HCT116 (cell line): ENCODE data around the gene SYNPO. TPM values are rescaled to one million over a fixed set of nuclear protein-coding genes. Genes with fewer than 3 reads are reported as not detected.

Experiments used
- ATAC-seq: fragments of 200-7000 bp; cut with Tn5 transposase; 2 replicates; pipeline ENCODE4 v1.9.1; 2020; ENCODE audit warnings: mild to moderate bottlenecking, moderate library complexity
- BruUV-seq: library from RNA; stranded (reverse); fragments of 400-500 nt; replicated peaks from 2 replicates; lab custom pipeline; 2021; lab: Mats Ljungman, UMichigan
- CTCF ChIA-PET: fragments of 300-600 bp; sonication (Branson Sonifier 250); formaldehyde crosslinking; loops from one replicate; lab custom pipeline; 2021; ENCODE audit warnings: antibody characterized with exemption; lab: Charles Lee
- POLR2A ChIA-PET: fragments of 300-600, 350-600 bp; sonication (Branson Sonifier 250); formaldehyde crosslinking; loops from one replicate; lab custom pipeline; 2021; ENCODE audit warnings: antibody characterized with exemption; lab: Charles Lee
- RAD21 ChIA-PET, 2 experiments: fragments of 300-600 bp; sonication (Branson Sonifier 250); formaldehyde crosslinking; loops; one replicate each; lab custom pipeline; 2023; ENCODE audit warnings: low total read pairs in 2 of 2; ENCODE audit not compliant: uncharacterized antibody in 2 of 2, unreplicated experiment in 2 of 2, low non-redundant PET in 1 of 2; lab: Charles Lee
- DNase-seq: peaks from one replicate; pipeline ENCODE4 v3.0.0-alpha.2; 2010; ENCODE audit warnings: low read depth, low spot score
- H2AFZ ChIP-seq: fragments of 200-600 bp; shearing (Covaris generic), sonication (generic); 2 replicates; pipeline ENCODE4 v1.6.1; 2017; ENCODE audit warnings: low read depth, mixed run types, mixed read lengths, antibody characterized with exemption, low read length; ENCODE audit not compliant: poor library complexity, severe bottlenecking
- H3K27ac ChIP-seq: 2 replicates; pipeline ENCODE4 v1.5.1; 2012; ENCODE audit warnings: low read depth, low read length
- H3K27me3 ChIP-seq: fragments of 200-600 bp; sonication (generic); 2 replicates; pipeline ENCODE4 v1.6.1; 2016; ENCODE audit warnings: mixed run types, low read length, mixed read lengths; ENCODE audit not compliant: insufficient read depth
- H3K36me3 ChIP-seq, 2 experiments: fragments of 200-500 bp in 1 of 2; fragments of 200-600 bp in 1 of 2; sonication (Bioruptor generic) in 1 of 2; sonication (generic) in 1 of 2; 2 replicates each; pipeline versions ENCODE4 v1.5.1 to v1.6.1; 2014 to 2016; ENCODE audit warnings: low read length in 2 of 2, inconsistent platforms in 1 of 2, mixed read lengths in 1 of 2, mixed run types in 1 of 2; ENCODE audit not compliant: insufficient read depth in 2 of 2, control insufficient read depth in 1 of 2
- H3K4me1 ChIP-seq, 2 experiments: fragments of 200-600 bp in 1 of 2; sonication (generic) in 1 of 2; 2 replicates each; pipeline versions ENCODE4 v1.5.1 to v1.6.1; 2012 to 2017; ENCODE audit warnings: low read length in 2 of 2, inconsistent platforms in 1 of 2, mild to moderate bottlenecking in 1 of 2, mixed read lengths in 1 of 2, mixed run types in 1 of 2, moderate library complexity in 1 of 2; ENCODE audit not compliant: insufficient read depth in 2 of 2, control insufficient read depth in 1 of 2
- H3K4me2 ChIP-seq: fragments of 200-600 bp; sonication (generic); 2 replicates; pipeline ENCODE4 v1.6.1; 2017; ENCODE audit warnings: mixed run types, low read length, mixed read lengths
- H3K4me3 ChIP-seq, 2 experiments: fragments of 200-600 bp in 1 of 2; sonication (generic) in 1 of 2; replicated peaks in 1 of 2; 2 replicates each; pipeline ENCODE4 v1.5.1; 2011 to 2016; ENCODE audit warnings: low read length in 2 of 2, control low read depth in 1 of 2, low read depth in 1 of 2, mild to moderate bottlenecking in 1 of 2, mixed read lengths in 1 of 2, mixed run types in 1 of 2
- H3K79me2 ChIP-seq: fragments of 200-600 bp; sonication (generic); 2 replicates; pipeline ENCODE4 v1.6.1; 2017; ENCODE audit warnings: mild to moderate bottlenecking, mixed run types, low read length, moderate library complexity, mixed read lengths; ENCODE audit not compliant: insufficient read depth
- H3K9ac ChIP-seq: fragments of 200-600 bp; sonication (generic); 2 replicates; pipeline ENCODE4 v1.6.1; 2016; ENCODE audit warnings: low read length, mixed read lengths
- H3K9me2 ChIP-seq: fragments of 200-600 bp; sonication (generic), shearing (Covaris generic); 2 replicates; pipeline ENCODE4 v1.6.1; 2017; ENCODE audit warnings: mixed run types, mild to moderate bottlenecking, moderate library complexity; ENCODE audit not compliant: insufficient read depth
- H3K9me3 ChIP-seq, 2 experiments: fragments of 200-500 bp in 1 of 2; fragments of 200-600 bp in 1 of 2; sonication (Bioruptor generic) in 1 of 2; sonication (generic) in 1 of 2; 2 replicates each; pipeline ENCODE4 v1.6.1; 2014 to 2017; ENCODE audit warnings: low read length in 2 of 2, mixed read lengths in 2 of 2, inconsistent platforms in 1 of 2, low read depth in 1 of 2, mild to moderate bottlenecking in 1 of 2, mixed run types in 1 of 2, moderate library complexity in 1 of 2; ENCODE audit not compliant: control insufficient read depth in 1 of 2, insufficient read depth in 1 of 2
- H4K20me1 ChIP-seq: fragments of 200-600 bp; sonication (generic), shearing (Covaris generic); 2 replicates; pipeline ENCODE4 v1.6.1; 2017; ENCODE audit warnings: mixed run types, mild to moderate bottlenecking, moderate library complexity; ENCODE audit not compliant: insufficient read depth
- CBX3 ChIP-seq: IDR thresholded peaks from 2 replicates; pipeline ENCODE4 v1.6.1; 2012; ENCODE audit warnings: low read depth
- CEBPB ChIP-seq: IDR thresholded peaks from 2 replicates; pipeline ENCODE4 v1.6.1; 2012; ENCODE audit warnings: low read depth
- EGR1 ChIP-seq: IDR thresholded peaks from 2 replicates; pipeline ENCODE4 v1.6.1; 2012; ENCODE audit warnings: low read depth
- ELF1 ChIP-seq: IDR thresholded peaks from 2 replicates; pipeline ENCODE4 v1.6.1; 2012; ENCODE audit warnings: low read depth, borderline replicate concordance
- EZH2 ChIP-seq: fragments of 200-600 bp; sonication (generic); IDR thresholded peaks from 2 replicates; pipeline ENCODE4 v1.6.1; 2017; ENCODE audit warnings: antibody characterized with exemption, mixed run types
- EZH2phosphoT487 ChIP-seq: fragments of 200-600 bp; IDR thresholded peaks from 2 replicates; pipeline ENCODE4 v1.6.1; 2018; ENCODE audit warnings: antibody characterized with exemption, borderline replicate concordance
- FOSL1 ChIP-seq: IDR thresholded peaks from 2 replicates; pipeline ENCODE4 v1.6.1; 2012; ENCODE audit warnings: low read depth
- JUND ChIP-seq: IDR thresholded peaks from 2 replicates; pipeline ENCODE4 v1.6.1; 2012
- POLR2A ChIP-seq: IDR thresholded peaks from 2 replicates; pipeline ENCODE4 v1.7.0; 2011; ENCODE audit warnings: borderline replicate concordance; ENCODE audit not compliant: insufficient read depth, insufficient read length; ENCODE audit errors: extremely low read depth
- RAD21 ChIP-seq: IDR thresholded peaks from 2 replicates; pipeline ENCODE4 v1.6.1; 2012; ENCODE audit warnings: low read depth, mild to moderate bottlenecking
- SIN3A ChIP-seq: IDR thresholded peaks from 2 replicates; pipeline ENCODE4 v1.6.1; 2012; ENCODE audit warnings: low read depth
- SRF ChIP-seq: IDR thresholded peaks from 2 replicates; pipeline ENCODE4 v1.6.1; 2012; ENCODE audit warnings: low read depth
- ZFX ChIP-seq: fragments of 450-650 bp; IDR thresholded peaks from 2 replicates; pipeline ENCODE4 v1.6.1; 2017
- ZNF274 ChIP-seq: fragments of 200-500 bp; sonication (Bioruptor generic); IDR thresholded peaks from 2 replicates; pipeline ENCODE4 v1.6.1; 2014; ENCODE audit warnings: mild to moderate bottlenecking, low read depth, low read length, inconsistent platforms
- intact Hi-C: fragments of 100-400 bp; cut with micrococcal nuclease; formaldehyde crosslinking; loops from 2 replicates; pipeline ENCODE4 v1.10.0; 2022
- total RNA-seq: library from RNA; stranded (reverse); gene quantifications from one replicate; pipeline ENCODE4 v1.2.1, GENCODE V29; 2021; ENCODE audit not compliant: unreplicated experiment
- TF ChIP-seq, protein P1 (sequence below), 3 experiments: fragments of 200-600 bp in 1 of 3; sonication (generic) in 1 of 3; IDR thresholded peaks in 2 of 3; conservative IDR thresholded peaks in 1 of 3; 2 replicates each; pipeline ENCODE4 v1.5.1; 2012 to 2017; ENCODE audit warnings: low read depth in 2 of 3, low read length in 2 of 3, antibody characterized with exemption in 1 of 3, borderline replicate concordance in 1 of 3, control low read depth in 1 of 3, mild to moderate bottlenecking in 1 of 3, mixed read lengths in 1 of 3, mixed run types in 1 of 3, moderate library complexity in 1 of 3; ENCODE audit not compliant: insufficient read depth in 1 of 3
- TF ChIP-seq, protein P2 (sequence below): IDR thresholded peaks from 2 replicates; pipeline ENCODE4 v1.6.1; 2012; ENCODE audit warnings: low read depth

SYNPO gene
- total RNA-seq, 1 experiment from 2014 or later = 8.2 TPM

GRCh38 chr5:150639751-150640150, 709 bp upstream of the SYNPO start:
- Histone ChIP-seq H3K9me3 (no peaks in the 10 kb centered on the region), H3K9ac (no peak overlapping the region), H3K9me2 (no peaks in the 10 kb centered on the region), H3K36me3 (no peaks in the 10 kb centered on the region), H2AFZ (no peak overlapping the region), H3K27me3 (no peaks in the 10 kb centered on the region), H3K4me1 (peaks cover 70 to 90% of the 10 kb centered on the region in 2 experiments), H3K27ac (no peak overlapping the region), H3K4me3 (no peak overlapping the region), H3K79me2 (no peaks in the 10 kb centered on the region), H4K20me1 (no peaks in the 10 kb centered on the region), H3K4me2 (no peak overlapping the region; the same call in 1 of the 2 replicates)
- no peak for DNase-seq
- no TSS peak for BruUV-seq
- ChIA-PET RAD21 (no interaction called here), CTCF (interaction anchor here (1.3 kb wide), 1 partner anchor 17 kb away, joined by 4 read pairs; no protein-coding TSS in a partner anchor), POLR2A (no interaction called here)
- no peak for ATAC-seq
- intact Hi-C loops = no loop called here
- TF ChIP-seq, protein P1, sequence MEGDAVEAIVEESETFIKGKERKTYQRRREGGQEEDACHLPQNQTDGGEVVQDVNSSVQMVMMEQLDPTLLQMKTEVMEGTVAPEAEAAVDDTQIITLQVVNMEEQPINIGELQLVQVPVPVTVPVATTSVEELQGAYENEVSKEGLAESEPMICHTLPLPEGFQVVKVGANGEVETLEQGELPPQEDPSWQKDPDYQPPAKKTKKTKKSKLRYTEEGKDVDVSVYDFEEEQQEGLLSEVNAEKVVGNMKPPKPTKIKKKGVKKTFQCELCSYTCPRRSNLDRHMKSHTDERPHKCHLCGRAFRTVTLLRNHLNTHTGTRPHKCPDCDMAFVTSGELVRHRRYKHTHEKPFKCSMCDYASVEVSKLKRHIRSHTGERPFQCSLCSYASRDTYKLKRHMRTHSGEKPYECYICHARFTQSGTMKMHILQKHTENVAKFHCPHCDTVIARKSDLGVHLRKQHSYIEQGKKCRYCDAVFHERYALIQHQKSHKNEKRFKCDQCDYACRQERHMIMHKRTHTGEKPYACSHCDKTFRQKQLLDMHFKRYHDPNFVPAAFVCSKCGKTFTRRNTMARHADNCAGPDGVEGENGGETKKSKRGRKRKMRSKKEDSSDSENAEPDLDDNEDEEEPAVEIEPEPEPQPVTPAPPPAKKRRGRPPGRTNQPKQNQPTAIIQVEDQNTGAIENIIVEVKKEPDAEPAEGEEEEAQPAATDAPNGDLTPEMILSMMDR (IDR thresholded peaks at IDR 0.05 in 2 of 3, conservative IDR thresholded peaks at IDR 0.05 in 1 of 3; ENCODE audit: borderline replicate concordance in 1 of 3, insufficient read depth in 1 of 3, low read depth in 2 of 3, low read length in 2 of 3) = no peak
- no peak for TF ChIP-seq SIN3A
- TF ChIP-seq FOSL1 = no peak
- TF ChIP-seq ZNF274 = no peak
- no peak for TF ChIP-seq JUND
- no peak for TF ChIP-seq ZFX
- TF ChIP-seq RAD21 = no peak
- no peak for TF ChIP-seq ELF1
- no peak for TF ChIP-seq EZH2phosphoT487
- no peak for TF ChIP-seq SRF
- TF ChIP-seq EZH2 = no peak
- TF ChIP-seq, protein P2, sequence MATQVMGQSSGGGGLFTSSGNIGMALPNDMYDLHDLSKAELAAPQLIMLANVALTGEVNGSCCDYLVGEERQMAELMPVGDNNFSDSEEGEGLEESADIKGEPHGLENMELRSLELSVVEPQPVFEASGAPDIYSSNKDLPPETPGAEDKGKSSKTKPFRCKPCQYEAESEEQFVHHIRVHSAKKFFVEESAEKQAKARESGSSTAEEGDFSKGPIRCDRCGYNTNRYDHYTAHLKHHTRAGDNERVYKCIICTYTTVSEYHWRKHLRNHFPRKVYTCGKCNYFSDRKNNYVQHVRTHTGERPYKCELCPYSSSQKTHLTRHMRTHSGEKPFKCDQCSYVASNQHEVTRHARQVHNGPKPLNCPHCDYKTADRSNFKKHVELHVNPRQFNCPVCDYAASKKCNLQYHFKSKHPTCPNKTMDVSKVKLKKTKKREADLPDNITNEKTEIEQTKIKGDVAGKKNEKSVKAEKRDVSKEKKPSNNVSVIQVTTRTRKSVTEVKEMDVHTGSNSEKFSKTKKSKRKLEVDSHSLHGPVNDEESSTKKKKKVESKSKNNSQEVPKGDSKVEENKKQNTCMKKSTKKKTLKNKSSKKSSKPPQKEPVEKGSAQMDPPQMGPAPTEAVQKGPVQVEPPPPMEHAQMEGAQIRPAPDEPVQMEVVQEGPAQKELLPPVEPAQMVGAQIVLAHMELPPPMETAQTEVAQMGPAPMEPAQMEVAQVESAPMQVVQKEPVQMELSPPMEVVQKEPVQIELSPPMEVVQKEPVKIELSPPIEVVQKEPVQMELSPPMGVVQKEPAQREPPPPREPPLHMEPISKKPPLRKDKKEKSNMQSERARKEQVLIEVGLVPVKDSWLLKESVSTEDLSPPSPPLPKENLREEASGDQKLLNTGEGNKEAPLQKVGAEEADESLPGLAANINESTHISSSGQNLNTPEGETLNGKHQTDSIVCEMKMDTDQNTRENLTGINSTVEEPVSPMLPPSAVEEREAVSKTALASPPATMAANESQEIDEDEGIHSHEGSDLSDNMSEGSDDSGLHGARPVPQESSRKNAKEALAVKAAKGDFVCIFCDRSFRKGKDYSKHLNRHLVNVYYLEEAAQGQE = no peak
- TF ChIP-seq CEBPB = no peak
- no peak for TF ChIP-seq POLR2A
- TF ChIP-seq CBX3 = no peak
- TF ChIP-seq EGR1 = no peak
